Measurements from ENCODE around the gene IL13.

- no peak for TF ChIP-seq PATZ1 (CRISPR knock-in tag; IDR thresholded peaks at IDR 0.05; ENCODE audit: borderline replicate concordance)
- no peak for TF ChIP-seq ISL1 (CRISPR knock-in tag; IDR thresholded peaks at IDR 0.05)
- no peak for TF ChIP-seq POU6F1 (CRISPR knock-in tag; IDR thresholded peaks at IDR 0.05; ENCODE audit: borderline replicate concordance, low read depth)
- no peak for TF ChIP-seq ESRRG (CRISPR knock-in tag; IDR thresholded peaks at IDR 0.05)
- no peak for TF ChIP-seq BACH2 (CRISPR knock-in tag; IDR thresholded peaks at IDR 0.05; ENCODE audit: borderline replicate concordance)
- no peak for TF ChIP-seq ZNF565 (CRISPR knock-in tag; conservative IDR thresholded peaks at IDR 0.05; ENCODE audit: low read depth)
- no peak for TF ChIP-seq ZFP30 (CRISPR knock-in tag; IDR thresholded peaks at IDR 0.05)
- no peak for TF ChIP-seq ARNTL (CRISPR knock-in tag; IDR thresholded peaks at IDR 0.05; ENCODE audit: borderline replicate concordance, low read depth)
Observed at GRCh38 chr5:132662004-132662401, 4.0 kb downstream of the IL13 start.
